ENCODE data around the gene ARPC1A. TPM values are rescaled to one million over a fixed set of nuclear protein-coding genes. Genes with fewer than 3 reads are reported as not detected.
A peak's percentile ranks its signal among the peaks of the same experiment; 100 is the strongest.

The ARPC1A gene
- total RNA-seq, 5 donors from 2014 or later (not counting 1 experiment from before 2014, with no cell fraction given): 30.6 to 49.1 (median 40.4) TPM

DNA sequence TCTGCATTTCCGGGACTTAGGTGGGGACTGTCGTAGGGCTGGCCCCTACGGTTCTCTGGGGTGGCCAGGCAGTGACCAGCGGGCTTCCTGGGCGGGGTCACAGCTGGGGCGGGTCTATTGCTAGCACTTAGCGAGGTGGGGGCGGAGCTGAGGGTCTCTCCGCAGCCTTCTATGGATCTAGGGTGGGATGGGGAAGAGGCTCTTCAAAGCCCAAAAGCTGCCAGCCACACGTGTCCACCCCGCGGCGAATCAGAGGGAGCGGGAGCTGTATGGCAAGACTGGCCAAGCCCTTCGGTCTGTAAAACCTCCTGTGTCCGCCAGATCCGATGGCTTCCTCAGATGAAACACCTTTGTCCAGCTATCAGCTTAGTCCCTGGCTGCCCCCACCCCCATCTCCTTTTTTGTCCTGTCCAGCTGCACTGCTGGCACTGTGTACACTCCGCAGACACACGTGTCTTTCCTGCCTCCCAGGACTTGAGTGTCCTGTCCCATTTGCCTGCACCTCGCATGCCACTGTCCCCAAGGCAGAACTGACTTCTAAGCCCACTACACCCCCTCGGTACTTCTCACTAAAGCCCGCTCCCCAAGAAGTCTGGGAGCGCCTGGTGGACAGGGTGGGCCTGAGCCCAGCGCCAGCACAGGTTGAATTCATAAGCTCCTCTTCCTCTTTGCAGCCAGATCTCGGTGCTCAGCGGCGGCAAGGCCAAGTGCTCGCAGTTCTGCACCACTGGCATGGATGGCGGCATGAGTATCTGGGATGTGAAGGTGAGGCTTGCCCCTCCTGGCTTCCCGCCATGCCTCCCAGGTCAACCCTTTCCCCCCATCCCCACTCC is 67.9 kb downstream of the ARPC1A start:
- peak overlapping the region; percentile 48 for H3K27ac ChIP-seq (ENCODE audit: low read length)
- DNase-seq (peak in 1 of 35 experiments; percentile 13), ATAC-seq (replicated peaks in 1 of 4) (no peak)
- Mint-ChIP-seq H3K36me3 (peaks cover 15% of the 10 kb centered on the region), H3K27ac (peak overlapping the region; percentile 88 to 91), H3K27me3 (no peaks in the 10 kb centered on the region), H3K4me3 (peak overlapping the region; percentile 77 to 81 (median 79)), H3K4me1 (peaks cover 18 to 30% (median 26%) of the 10 kb centered on the region in 3 donors), H3K9me3 (no peaks in the 10 kb centered on the region)
- WGBS (ENCODE audit: insufficient coverage): 91% methylated on average over 18 of the region's 30 CpGs
- peaks cover 8 to 26% of the 10 kb centered on the region in 2 experiments for H3K4me1 ChIP-seq (ENCODE audit: control insufficient read depth in 1 of 2, extremely low read depth in 1 of 2, insufficient read depth in 2 of 2, low read length in 2 of 2)
- POLR2A ChIA-PET: interaction anchor here (0.5 to 2.1 kb wide), 5 partner anchors 13 to 26 kb away, joined by 3 to 9 read pairs (median 3); partner anchors contain the start of genes BUD31 (in 1 of the 2) and PDAP1 (in 1 of the 2)
- peak overlapping the region; percentile 46 to 52 for H3K4me3 ChIP-seq (ENCODE audit: control insufficient read depth in 1 of 2, extremely low read depth in 1 of 2, low read length in 1 of 2)
- no peaks in the 10 kb centered on the region for H3K9me3 ChIP-seq
- CTCF ChIA-PET: interaction anchor here (0.5 to 1.0 kb wide), 6 partner anchors 12 to 1675 kb away, joined by 3 to 5 read pairs (median 4); partner anchors contain the start of genes BUD31 (in 1 of the 2) and PDAP1 (in 1 of the 2)
- peaks cover 22 to 84% of the 10 kb centered on the region in 2 donors for H3K36me3 ChIP-seq (ENCODE audit: control insufficient read depth in 2 of 2, extremely low read depth in 1 of 2, insufficient read depth in 1 of 2, low read length in 1 of 2)
- no peaks in the 10 kb centered on the region for H3K27me3 ChIP-seq (replicated peaks in 1 of 2; ENCODE audit: control insufficient read depth in 2 of 2, extremely low read depth in 1 of 2, insufficient read depth in 2 of 2, low read length in 1 of 2)

DNA sequence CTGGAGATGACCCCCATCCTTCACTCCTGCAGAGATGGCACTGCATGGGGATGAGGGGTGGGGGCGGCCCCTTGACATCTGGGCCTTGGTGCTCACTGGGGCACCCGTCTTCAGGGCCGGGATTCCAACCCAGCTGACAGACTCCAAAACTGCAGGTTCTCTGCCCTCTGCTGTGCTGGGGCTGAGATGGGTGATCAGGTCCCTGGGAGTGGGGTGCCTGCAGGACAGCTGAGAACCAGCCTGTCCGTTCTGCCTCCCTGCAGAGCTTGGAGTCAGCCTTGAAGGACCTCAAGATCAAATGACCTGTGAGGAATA is 68.4 kb downstream of the ARPC1A start:
- Mint-ChIP-seq H3K36me3 (peaks cover 19% of the 10 kb centered on the region), H3K4me1 (peaks cover 18 to 34% (median 26%) of the 10 kb centered on the region in 3 donors), H3K4me3 (peak overlapping the region in 2 of 3 donors; percentile 77 to 81), H3K9me3 (no peaks in the 10 kb centered on the region), H3K27me3 (no peaks in the 10 kb centered on the region), H3K27ac (peak overlapping the region; percentile 88 to 91)
- WGBS (ENCODE audit: insufficient coverage): 82% methylated on average over 4 of the region's 4 CpGs
- no peaks in the 10 kb centered on the region for H3K9me3 ChIP-seq
- peaks cover 8 to 26% of the 10 kb centered on the region in 2 experiments for H3K4me1 ChIP-seq (ENCODE audit: control insufficient read depth in 1 of 2, extremely low read depth in 1 of 2, insufficient read depth in 2 of 2, low read length in 2 of 2)
- peak overlapping the region; percentile 11 for H3K27ac ChIP-seq (ENCODE audit: low read length)
- no peak overlapping the region for H3K4me3 ChIP-seq (ENCODE audit: control insufficient read depth in 1 of 2, extremely low read depth in 1 of 2, low read length in 1 of 2)
- ChIA-PET CTCF (interaction anchor here in 1 of 2 donors (0.5 to 0.7 kb wide), 2 partner anchors 56 to 57 kb away, joined by 3 to 4 read pairs; no protein-coding TSS in a partner anchor), POLR2A (interaction anchor here (0.8 to 2.1 kb wide), 2 partner anchors 14 to 20 kb away, joined by 3 to 9 read pairs; partner anchors contain the start of genes BUD31 (in 1 of the 2) and PDAP1 (in 1 of the 2))
- DNase-seq: no peak
- ATAC-seq (replicated peaks in 1 of 4): no peak
- no peaks in the 10 kb centered on the region for H3K27me3 ChIP-seq (replicated peaks in 1 of 2; ENCODE audit: control insufficient read depth in 2 of 2, extremely low read depth in 1 of 2, insufficient read depth in 2 of 2, low read length in 1 of 2)
- peaks cover 21 to 87% of the 10 kb centered on the region in 2 donors for H3K36me3 ChIP-seq (ENCODE audit: control insufficient read depth in 2 of 2, extremely low read depth in 1 of 2, insufficient read depth in 1 of 2, low read length in 1 of 2)

DNA sequence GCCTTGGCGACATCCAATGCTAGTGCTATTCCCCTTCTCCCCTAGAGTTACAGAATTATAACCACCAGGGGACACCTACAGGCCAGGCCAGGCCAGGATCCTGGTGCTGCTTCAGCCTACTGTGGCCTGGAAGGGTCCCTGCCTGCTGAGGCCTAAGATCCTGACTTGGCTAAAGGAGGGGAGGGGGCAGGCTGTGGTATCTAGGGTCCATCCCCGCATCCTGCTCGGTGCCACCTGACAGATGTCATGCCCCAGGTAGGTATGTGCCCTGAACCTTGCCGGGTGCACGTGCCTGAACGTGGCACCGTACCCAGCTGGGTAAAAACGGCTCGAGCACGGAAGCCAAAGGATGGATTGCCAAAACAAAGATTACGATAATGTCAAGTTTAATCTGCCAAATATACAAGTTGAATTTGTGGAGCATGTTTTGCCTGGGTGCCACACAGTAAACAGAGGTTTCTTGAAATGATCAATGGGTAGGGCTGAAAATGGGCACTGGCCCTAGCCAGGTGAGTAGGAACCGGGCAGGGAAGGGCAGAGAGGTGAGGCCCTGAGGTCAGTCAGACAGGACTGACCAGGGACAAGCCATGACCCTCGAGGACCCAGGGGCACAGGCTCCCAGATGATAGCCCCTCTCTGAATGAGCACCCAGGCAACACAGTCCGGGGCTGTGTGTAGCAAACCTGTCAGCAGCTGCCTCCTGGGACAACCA is 70.1 kb downstream of the ARPC1A start:
- H3K4me3 ChIP-seq (ENCODE audit: control insufficient read depth in 1 of 2, extremely low read depth in 1 of 2, low read length in 1 of 2): no peak overlapping the region
- CTCF ChIA-PET: no interaction called here
- no peaks in the 10 kb centered on the region for H3K9me3 ChIP-seq
- no peak for ATAC-seq (replicated peaks in 1 of 4)
- peaks cover 15% of the 10 kb centered on the region for H3K36me3 Mint-ChIP-seq
- no peaks in the 10 kb centered on the region for H3K27me3 ChIP-seq (replicated peaks in 1 of 2; ENCODE audit: control insufficient read depth in 2 of 2, extremely low read depth in 1 of 2, insufficient read depth in 2 of 2, low read length in 1 of 2)
- peaks cover 19 to 34% (median 28%) of the 10 kb centered on the region in 3 donors for H3K4me1 Mint-ChIP-seq
- peaks cover 23 to 84% of the 10 kb centered on the region in 2 donors for H3K36me3 ChIP-seq (ENCODE audit: control insufficient read depth in 2 of 2, extremely low read depth in 1 of 2, insufficient read depth in 1 of 2, low read length in 1 of 2)
- H3K9me3 Mint-ChIP-seq: no peaks in the 10 kb centered on the region
- POLR2A ChIA-PET: interaction anchor here in 1 of 2 donors (0.6 kb wide), 1 partner anchor 23 kb away, joined by 3 read pairs; no protein-coding TSS in a partner anchor
- WGBS (ENCODE audit: insufficient coverage): 92% methylated on average over 13 of the region's 14 CpGs
- peaks cover 8 to 26% of the 10 kb centered on the region in 2 experiments for H3K4me1 ChIP-seq (ENCODE audit: control insufficient read depth in 1 of 2, extremely low read depth in 1 of 2, insufficient read depth in 2 of 2, low read length in 2 of 2)
- no peaks in the 10 kb centered on the region for H3K27me3 Mint-ChIP-seq
- H3K4me3 Mint-ChIP-seq: no peak overlapping the region
- H3K27ac Mint-ChIP-seq: peak overlapping the region in 1 of 2 donors; percentile 46
- no peak for DNase-seq
- H3K27ac ChIP-seq (ENCODE audit: low read length): no peak overlapping the region

DNA sequence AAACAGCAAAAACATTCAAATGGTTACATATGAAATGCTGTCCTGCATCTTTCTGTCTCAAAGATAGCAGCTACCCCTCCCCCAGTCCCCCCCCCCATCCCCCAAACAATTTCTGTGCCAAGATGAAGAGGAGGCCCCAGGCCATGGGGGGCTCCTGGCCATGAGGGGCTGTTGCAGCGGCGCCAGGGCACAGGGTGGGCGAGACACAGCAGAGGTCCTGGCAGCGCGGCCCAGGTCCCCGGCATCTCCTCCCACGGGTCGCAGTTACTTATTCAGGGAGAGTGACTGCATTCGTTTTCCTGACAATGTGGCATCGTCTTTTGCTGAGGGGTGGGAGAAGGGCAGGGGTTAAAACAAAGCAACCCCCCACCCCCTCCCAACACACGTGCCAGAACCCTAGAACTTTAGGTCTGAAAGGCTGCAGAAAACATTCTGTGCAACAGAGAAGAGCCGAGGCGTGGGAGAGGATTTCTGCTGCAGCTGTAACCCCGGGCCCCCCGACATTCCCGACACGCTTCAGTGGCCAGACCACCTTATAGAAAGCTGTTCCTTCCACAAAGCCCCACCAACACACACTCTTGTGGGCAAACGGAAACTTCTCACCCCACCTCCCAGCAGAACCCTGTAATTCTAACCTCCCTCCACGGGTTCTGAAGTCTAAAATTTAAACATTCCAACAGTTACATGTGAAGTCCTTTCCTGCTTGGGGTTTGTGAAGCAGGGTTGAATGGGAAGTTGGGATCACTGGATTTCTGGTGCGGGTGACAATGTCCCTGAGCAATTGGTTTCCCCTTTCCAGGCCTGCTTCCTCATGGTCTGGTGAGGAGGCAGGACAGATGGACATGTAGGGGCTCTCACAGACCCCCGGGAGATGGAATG is 71.0 kb downstream of the ARPC1A start:
- Histone ChIP-seq H3K27ac (ENCODE audit: low read length) (no peak overlapping the region), H3K9me3 (no peaks in the 10 kb centered on the region), H3K27me3 (replicated peaks in 1 of 2; ENCODE audit: control insufficient read depth in 2 of 2, extremely low read depth in 1 of 2, insufficient read depth in 2 of 2, low read length in 1 of 2) (no peaks in the 10 kb centered on the region), H3K36me3 (ENCODE audit: control insufficient read depth in 2 of 2, extremely low read depth in 1 of 2, insufficient read depth in 1 of 2, low read length in 1 of 2) (peaks cover 20 to 83% of the 10 kb centered on the region in 2 donors), H3K4me3 (ENCODE audit: control insufficient read depth in 1 of 2, extremely low read depth in 1 of 2, low read length in 1 of 2) (no peak overlapping the region), H3K4me1 (ENCODE audit: control insufficient read depth in 1 of 2, extremely low read depth in 1 of 2, insufficient read depth in 2 of 2, low read length in 2 of 2) (peaks cover 8 to 26% of the 10 kb centered on the region in 2 experiments)
- no peak for ATAC-seq (replicated peaks in 1 of 4)
- H3K9me3 Mint-ChIP-seq: no peaks in the 10 kb centered on the region
- ChIA-PET CTCF (no interaction called here), POLR2A (interaction anchor here in 1 of 2 donors (0.6 kb wide), 1 partner anchor 24 kb away, joined by 3 read pairs; no protein-coding TSS in a partner anchor)
- WGBS (ENCODE audit: insufficient coverage): 76% methylated on average over 7 of the region's 21 CpGs
- DNase-seq: no peak
- peaks cover 20% of the 10 kb centered on the region for H3K36me3 Mint-ChIP-seq
- H3K27ac Mint-ChIP-seq: peak overlapping the region in 1 of 2 donors; percentile 52
- H3K27me3 Mint-ChIP-seq: no peaks in the 10 kb centered on the region
- H3K4me1 Mint-ChIP-seq: peaks cover 24 to 34% (median 30%) of the 10 kb centered on the region in 3 donors
- no peak overlapping the region for H3K4me3 Mint-ChIP-seq

DNA sequence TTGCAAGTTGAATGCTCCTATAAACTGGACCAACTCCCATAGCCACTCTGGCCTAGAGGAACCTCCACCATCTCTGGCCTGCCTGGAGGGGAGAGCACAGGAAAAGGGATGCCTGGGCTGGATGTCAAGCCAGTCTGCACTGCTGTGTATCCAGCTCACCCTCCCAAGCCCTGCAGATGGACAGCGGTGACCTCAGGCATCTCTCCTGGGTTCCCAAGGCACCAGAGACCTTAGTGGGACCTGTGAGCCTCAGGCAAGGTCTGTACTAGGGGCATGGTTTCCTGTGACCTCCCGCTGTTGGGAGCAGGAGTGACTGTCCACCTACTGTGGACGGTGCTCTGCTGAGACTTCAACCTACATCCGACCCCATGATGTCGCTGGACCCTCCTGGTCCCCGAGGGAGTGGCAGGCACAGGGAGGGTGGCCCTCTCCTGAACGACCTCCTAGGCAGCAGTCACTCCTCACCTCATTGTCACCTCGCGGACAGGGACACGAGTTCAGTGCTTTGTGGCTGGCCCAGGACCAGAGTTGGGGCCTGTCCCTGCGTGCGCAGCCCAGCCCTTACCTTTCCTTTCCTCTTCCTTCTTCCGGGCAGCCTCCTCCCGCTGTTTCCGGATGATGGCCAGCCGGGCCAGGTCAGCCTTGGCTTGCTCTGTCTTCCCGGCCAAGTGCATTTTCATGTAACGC is 71.7 kb downstream of the ARPC1A start:
- H3K4me3 Mint-ChIP-seq: no peak overlapping the region
- 85% methylated on average over 11 of the region's 18 CpGs for WGBS (ENCODE audit: insufficient coverage)
- no peaks in the 10 kb centered on the region for H3K9me3 ChIP-seq

More for the DNA sequence above, 71.7 kb downstream of the ARPC1A start:
- no peaks in the 10 kb centered on the region for H3K27me3 ChIP-seq (replicated peaks in 1 of 2; ENCODE audit: control insufficient read depth in 2 of 2, extremely low read depth in 1 of 2, insufficient read depth in 2 of 2, low read length in 1 of 2)
- ATAC-seq (replicated peaks in 1 of 4) (no peak), DNase-seq (no peak)
- H3K36me3 Mint-ChIP-seq: peaks cover 20% of the 10 kb centered on the region
- no peaks in the 10 kb centered on the region for H3K27me3 Mint-ChIP-seq
- peaks cover 6 to 20% of the 10 kb centered on the region in 2 experiments for H3K4me1 ChIP-seq (ENCODE audit: control insufficient read depth in 1 of 2, extremely low read depth in 1 of 2, insufficient read depth in 2 of 2, low read length in 2 of 2)
- no peaks in the 10 kb centered on the region for H3K9me3 Mint-ChIP-seq
- H3K4me1 Mint-ChIP-seq: peaks cover 24 to 30% (median 27%) of the 10 kb centered on the region in 3 donors
- POLR2A ChIA-PET: interaction anchor here in 1 of 2 donors (0.6 kb wide), 1 partner anchor 10 kb away, joined by 3 read pairs; no protein-coding TSS in a partner anchor
- CTCF ChIA-PET: no interaction called here
- peak overlapping the region in 1 of 2 donors; percentile 0 for H3K27ac Mint-ChIP-seq
- H3K36me3 ChIP-seq (ENCODE audit: control insufficient read depth in 2 of 2, extremely low read depth in 1 of 2, insufficient read depth in 1 of 2, low read length in 1 of 2): peaks cover 20 to 82% of the 10 kb centered on the region in 2 donors
- no peak overlapping the region for H3K27ac ChIP-seq (ENCODE audit: low read length)
- H3K4me3 ChIP-seq (ENCODE audit: control insufficient read depth in 1 of 2, extremely low read depth in 1 of 2, low read length in 1 of 2): no peak overlapping the region
